GM10266 (cell line): ENCODE data around the gene TXNDC12.
"Not testable (repeated sequence)": the region's sequence is repeated elsewhere in the genome, so short reads cannot be mapped to it uniquely, and the experiment has no call there.

Source experiments
- DNase-seq: peaks from one replicate; pipeline ENCODE4 v3.0.0; 2012; ENCODE audit errors: extremely low spot score
- TF ChIP-seq, protein P1 (sequence below): IDR thresholded peaks from 2 replicates; pipeline ENCODE4 v1.5.1; 2012; ENCODE audit warnings: mild to moderate bottlenecking, low read depth; ENCODE audit not compliant: control insufficient read depth, insufficient read depth; ENCODE audit errors: missing control alignments

TXNDC12 gene

DNA sequence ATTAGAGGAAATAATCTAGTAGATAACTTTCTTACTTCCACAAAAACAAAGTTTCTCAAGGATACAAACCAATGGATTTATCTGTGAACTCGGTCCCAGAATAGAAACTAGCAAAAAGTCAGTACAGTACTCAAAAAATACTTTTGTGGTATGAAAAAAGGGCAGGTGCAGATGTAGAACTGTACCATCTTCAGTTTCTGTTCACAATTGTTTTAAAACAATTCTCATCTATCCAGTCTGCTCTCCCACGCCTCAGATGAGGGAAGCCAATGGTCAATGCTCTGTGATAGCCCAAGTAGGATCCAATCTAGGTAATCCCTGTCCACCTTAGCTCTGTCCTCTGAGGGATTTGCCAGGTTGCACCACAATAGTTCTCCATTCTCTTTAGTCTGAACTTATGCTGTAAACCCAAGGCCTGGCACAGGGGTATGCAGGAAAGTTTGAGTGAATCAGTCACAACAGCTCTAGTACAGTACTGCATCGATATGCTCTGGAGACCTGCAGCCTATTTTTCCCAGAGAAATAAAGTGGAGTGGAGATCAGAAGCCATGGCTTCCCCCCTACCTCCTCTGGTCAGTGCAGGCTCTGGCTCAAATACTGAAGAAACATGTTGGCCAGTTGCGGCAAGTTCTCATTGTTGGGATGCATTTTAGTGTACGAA, 22.7 kb downstream of the TXNDC12 start:
- TF ChIP-seq, protein P1, sequence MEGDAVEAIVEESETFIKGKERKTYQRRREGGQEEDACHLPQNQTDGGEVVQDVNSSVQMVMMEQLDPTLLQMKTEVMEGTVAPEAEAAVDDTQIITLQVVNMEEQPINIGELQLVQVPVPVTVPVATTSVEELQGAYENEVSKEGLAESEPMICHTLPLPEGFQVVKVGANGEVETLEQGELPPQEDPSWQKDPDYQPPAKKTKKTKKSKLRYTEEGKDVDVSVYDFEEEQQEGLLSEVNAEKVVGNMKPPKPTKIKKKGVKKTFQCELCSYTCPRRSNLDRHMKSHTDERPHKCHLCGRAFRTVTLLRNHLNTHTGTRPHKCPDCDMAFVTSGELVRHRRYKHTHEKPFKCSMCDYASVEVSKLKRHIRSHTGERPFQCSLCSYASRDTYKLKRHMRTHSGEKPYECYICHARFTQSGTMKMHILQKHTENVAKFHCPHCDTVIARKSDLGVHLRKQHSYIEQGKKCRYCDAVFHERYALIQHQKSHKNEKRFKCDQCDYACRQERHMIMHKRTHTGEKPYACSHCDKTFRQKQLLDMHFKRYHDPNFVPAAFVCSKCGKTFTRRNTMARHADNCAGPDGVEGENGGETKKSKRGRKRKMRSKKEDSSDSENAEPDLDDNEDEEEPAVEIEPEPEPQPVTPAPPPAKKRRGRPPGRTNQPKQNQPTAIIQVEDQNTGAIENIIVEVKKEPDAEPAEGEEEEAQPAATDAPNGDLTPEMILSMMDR: no peak
- DNase-seq: peak; percentile 43

DNA sequence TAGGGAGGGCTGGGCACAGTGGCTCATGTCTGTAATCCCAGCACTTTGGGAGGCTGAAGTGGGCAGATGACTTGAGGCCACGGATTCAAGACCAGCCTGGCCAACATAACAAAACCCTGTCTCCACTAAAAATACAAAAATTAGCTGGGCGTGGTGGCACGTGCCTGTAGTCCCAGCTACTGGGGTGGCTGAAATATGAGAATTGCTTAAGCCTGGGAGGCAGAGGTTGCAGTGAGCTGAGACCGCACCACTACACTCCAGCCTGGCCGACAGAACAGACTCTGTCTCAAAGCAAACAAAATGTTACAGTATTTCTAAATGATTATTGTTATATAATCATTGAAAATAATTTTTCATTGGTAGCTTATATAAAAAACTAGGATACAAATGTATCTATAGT, 26.2 kb downstream of the TXNDC12 start:
- not testable (repeated sequence) for DNase-seq

DNA sequence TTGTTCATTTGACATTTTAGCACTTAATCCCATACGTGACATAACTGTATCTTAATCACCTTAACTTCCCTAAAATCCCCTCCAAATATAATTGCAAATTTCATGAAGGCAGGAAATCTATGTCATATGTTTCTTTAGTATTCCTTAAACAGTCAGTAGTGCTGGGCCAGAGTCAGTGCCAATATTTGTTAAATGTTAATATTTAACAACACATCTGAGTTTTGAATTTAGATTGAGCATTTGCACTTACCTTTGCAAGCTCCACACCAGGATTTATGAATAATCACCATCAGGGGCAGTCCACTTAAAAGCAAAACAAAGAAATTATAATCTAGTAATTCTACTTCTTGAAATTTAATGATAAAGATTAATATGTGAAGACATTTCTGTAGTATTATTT, 26.7 kb downstream of the TXNDC12 start:
- TF ChIP-seq, protein P1: no peak
- no peak for DNase-seq

DNA sequence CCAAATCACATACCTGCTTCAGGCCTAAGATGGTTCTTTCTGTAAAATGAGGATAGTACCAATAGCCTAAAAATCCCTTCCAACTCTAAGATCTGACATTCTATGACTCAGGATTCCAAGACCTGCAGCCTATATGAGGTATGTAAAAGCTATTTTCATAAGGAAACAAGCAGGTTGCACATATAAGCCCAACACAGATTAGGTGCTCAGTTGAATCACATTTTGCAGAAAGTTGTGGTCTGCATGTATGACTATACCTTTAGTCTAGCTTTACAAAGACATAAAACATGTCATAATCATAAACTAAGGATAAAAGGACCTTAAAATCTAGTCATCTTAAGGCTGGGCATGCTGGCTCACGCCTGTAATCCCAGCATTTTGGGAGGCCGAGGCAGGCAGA, 28.7 kb downstream of the TXNDC12 start:
- TF ChIP-seq, protein P1: no peak

DNA sequence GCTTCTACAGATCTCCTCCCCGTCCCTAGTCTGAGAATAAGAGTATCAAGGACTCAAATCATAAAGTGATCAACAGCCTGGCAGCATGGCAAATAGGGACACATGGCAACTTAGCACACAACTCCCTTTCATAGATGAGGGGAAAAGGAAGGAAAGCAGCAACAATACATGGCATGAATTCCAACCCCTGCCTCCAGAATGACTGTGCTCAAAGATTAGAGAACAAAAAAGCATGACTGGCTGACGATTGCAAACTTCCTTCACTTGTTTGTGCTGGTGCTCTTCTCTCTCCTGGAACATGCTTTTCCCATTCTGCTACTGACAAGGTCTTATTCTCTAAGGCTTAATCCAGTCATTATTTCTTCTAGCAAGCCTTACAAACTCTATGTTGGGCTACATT, 32.9 kb downstream of the TXNDC12 start:
- no peak for DNase-seq
- TF ChIP-seq, protein P1: no peak

More for the DNA sequence above, 28.7 kb downstream of the TXNDC12 start:
- DNase-seq: no peak

DNA sequence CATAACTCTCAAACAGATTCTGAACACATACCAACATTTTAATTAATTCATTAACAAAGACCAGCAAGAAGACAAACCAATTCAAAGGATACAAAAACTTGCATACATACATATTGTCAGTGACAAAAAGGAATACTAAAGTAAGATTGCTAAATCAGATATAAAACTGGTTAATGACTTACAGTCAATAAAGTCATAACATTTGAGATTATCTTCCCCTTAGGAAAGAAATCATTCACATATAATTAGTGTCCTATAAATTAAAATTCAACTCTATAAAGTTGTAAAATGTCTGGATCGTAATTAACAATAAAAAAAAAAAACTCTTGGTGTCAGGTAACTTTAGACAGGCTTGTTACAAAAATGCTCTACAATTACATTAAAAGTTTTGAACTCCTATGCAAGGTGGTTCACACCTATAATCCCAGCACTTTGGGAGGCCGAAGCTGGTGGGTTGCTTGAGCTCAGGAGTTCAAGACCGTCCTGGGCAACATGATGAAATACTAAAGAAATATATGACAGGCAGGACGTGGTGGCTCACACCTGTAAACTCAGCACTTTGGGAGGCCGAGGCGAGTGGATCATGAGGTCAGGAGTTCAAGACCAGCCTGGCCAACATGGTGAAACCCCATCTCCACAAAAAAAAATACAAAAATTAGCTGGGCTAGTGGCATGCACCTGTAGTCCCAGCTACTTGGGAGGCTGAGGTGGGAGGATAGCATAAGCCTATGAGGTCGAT, 46.8 kb downstream of the TXNDC12 start:
- TF ChIP-seq, protein P1: no peak
- DNase-seq: no peak

DNA sequence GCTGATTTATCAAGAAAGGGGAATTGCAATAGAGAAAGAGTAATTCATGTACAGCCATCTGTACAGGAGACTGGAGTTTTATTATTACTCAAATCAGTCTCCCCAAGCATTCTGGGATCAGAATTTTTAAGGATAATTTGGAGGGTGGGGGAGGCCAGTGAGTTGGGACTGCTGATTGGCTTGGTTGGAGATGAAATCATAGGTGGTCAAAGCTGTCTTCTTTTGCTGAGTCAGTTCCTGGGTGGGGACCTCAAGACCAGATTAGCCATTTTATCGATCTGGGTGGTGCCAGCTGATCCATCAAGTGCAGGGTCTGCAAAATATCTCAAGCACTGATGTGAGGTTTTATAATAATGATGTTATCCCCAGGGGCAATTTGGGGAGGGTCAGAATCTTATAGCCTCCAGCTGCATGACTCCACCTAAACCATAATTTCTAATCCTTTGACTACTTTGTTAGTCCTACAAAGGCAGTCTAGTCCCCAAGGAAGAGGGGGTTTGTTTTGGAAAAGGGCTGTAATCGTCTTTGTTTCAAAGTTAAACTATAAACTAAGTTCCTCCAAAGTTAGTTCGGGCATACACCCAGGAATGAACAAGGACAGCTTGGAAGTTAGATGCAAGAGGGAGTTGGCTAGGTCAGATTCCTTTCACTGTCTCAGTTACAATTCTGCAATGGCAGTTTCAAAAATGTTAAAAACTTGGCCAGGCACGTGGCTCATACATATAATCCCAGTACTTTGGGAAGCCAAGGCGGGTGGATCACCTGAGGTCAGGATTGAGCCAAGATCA, 47.6 kb downstream of the TXNDC12 start:
- TF ChIP-seq, protein P1: no peak
- DNase-seq: no peak

DNA sequence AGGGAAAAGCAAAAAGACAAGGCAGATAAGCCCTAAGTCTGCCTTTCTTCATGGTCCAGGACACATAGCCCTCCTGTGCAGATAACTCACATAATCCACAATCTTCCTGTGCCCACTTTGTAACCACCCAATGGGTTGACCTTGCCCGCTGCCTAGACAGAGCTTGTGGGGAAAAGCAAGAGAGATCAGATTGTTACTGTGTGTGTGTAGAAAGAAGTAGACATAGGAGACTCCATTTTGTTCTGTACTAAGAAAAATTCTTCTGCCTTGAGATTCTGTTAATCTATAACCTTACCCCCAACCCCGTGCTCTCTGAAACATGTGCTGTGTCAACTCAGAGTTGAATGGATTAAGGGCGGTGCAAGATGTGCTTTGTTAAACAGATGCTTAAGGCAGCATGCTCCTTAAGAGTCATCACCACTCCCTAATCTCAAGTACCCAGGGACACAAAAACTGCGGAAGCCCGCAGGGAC, 48.9 kb downstream of the TXNDC12 start:
- not testable (repeated sequence) for DNase-seq

DNA sequence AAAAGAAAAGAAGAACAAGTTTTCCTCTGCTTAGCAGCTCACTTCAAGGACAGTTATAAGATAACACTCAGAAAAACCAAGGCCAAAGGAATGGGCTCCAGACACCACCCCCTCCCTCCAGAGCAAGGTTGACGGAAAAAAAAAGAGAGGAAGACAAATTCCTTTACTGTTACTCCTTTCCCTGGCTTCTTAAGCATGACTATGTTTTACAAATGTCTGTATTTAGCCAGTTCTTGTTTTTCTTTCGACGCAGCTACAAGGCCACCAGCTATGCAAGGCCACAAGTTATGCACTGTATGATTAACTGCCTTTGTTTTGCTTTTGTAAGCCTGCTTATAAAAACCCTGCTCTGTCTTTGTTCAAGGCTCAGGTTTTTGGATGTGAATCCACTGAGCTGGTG, 49.4 kb downstream of the TXNDC12 start:
- DNase-seq: not testable (repeated sequence)
